ENCODE measurements around the gene CNTNAP2. TPM values are rescaled to one million over a fixed set of nuclear protein-coding genes. Genes with fewer than 3 reads are reported as not detected.

CNTNAP2 gene
- total and polyA plus RNA-seq, 4 donors: 0.14 to 2.3 (median 1.1) TPM

DNA sequence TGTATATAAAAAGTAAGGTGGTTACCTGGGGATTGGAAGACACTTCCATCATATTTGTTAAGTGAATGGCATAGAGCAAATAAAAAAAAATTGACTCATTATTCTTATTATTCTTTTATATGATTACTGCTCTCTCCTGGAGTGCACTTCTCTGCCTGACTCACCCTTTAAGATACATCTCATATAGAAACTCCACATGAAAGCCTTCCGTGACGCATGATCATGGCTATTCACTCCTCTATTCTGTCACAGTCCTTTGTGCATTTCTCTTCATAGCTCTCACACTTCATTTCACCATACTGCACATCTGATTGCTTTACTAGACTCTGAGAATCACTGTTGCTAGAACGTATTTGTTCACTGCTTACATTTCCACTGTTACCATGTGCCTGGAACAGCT lies 597.3 kb downstream of the CNTNAP2 start:
- no peaks in the 10 kb centered on the region for H3K36me3 ChIP-seq (ENCODE audit: control insufficient read depth in 4 of 4, insufficient read depth in 3 of 4, low read depth in 1 of 4, low read length in 3 of 4)
- TF ChIP-seq HNF4A (conservative IDR thresholded peaks at IDR 0.05) (no peak), SP1 (IDR thresholded peaks at IDR 0.05) (no peak), JUND (IDR thresholded peaks at IDR 0.05) (no peak), NR2F2 (IDR thresholded peaks at IDR 0.05) (no peak), HNF4G (IDR thresholded peaks at IDR 0.05) (no peak), RAD21 (IDR thresholded peaks at IDR 0.05) (no peak), FOXA1 (IDR thresholded peaks at IDR 0.05) (no peak), FOXA2 (IDR thresholded peaks at IDR 0.05) (no peak), GABPA (IDR thresholded peaks at IDR 0.05 in 1 of 2, conservative IDR thresholded peaks at IDR 0.05 in 1 of 2) (no peak)
- TF ChIP-seq, protein P1, sequence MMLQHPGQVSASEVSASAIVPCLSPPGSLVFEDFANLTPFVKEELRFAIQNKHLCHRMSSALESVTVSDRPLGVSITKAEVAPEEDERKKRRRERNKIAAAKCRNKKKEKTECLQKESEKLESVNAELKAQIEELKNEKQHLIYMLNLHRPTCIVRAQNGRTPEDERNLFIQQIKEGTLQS (IDR thresholded peaks at IDR 0.05): no peak
- TF ChIP-seq, protein P2, sequence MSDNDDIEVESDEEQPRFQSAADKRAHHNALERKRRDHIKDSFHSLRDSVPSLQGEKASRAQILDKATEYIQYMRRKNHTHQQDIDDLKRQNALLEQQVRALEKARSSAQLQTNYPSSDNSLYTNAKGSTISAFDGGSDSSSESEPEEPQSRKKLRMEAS (IDR thresholded peaks at IDR 0.05): no peak
- TF ChIP-seq, protein P3, sequence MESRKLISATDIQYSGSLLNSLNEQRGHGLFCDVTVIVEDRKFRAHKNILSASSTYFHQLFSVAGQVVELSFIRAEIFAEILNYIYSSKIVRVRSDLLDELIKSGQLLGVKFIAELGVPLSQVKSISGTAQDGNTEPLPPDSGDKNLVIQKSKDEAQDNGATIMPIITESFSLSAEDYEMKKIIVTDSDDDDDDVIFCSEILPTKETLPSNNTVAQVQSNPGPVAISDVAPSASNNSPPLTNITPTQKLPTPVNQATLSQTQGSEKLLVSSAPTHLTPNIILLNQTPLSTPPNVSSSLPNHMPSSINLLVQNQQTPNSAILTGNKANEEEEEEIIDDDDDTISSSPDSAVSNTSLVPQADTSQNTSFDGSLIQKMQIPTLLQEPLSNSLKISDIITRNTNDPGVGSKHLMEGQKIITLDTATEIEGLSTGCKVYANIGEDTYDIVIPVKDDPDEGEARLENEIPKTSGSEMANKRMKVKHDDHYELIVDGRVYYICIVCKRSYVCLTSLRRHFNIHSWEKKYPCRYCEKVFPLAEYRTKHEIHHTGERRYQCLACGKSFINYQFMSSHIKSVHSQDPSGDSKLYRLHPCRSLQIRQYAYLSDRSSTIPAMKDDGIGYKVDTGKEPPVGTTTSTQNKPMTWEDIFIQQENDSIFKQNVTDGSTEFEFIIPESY (IDR thresholded peaks at IDR 0.05): no peak
- TF ChIP-seq, protein P4, sequence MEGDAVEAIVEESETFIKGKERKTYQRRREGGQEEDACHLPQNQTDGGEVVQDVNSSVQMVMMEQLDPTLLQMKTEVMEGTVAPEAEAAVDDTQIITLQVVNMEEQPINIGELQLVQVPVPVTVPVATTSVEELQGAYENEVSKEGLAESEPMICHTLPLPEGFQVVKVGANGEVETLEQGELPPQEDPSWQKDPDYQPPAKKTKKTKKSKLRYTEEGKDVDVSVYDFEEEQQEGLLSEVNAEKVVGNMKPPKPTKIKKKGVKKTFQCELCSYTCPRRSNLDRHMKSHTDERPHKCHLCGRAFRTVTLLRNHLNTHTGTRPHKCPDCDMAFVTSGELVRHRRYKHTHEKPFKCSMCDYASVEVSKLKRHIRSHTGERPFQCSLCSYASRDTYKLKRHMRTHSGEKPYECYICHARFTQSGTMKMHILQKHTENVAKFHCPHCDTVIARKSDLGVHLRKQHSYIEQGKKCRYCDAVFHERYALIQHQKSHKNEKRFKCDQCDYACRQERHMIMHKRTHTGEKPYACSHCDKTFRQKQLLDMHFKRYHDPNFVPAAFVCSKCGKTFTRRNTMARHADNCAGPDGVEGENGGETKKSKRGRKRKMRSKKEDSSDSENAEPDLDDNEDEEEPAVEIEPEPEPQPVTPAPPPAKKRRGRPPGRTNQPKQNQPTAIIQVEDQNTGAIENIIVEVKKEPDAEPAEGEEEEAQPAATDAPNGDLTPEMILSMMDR (IDR thresholded peaks at IDR 0.05; ENCODE audit: low read depth, low read length, missing input control): no peak
- TF ChIP-seq, protein P5, sequence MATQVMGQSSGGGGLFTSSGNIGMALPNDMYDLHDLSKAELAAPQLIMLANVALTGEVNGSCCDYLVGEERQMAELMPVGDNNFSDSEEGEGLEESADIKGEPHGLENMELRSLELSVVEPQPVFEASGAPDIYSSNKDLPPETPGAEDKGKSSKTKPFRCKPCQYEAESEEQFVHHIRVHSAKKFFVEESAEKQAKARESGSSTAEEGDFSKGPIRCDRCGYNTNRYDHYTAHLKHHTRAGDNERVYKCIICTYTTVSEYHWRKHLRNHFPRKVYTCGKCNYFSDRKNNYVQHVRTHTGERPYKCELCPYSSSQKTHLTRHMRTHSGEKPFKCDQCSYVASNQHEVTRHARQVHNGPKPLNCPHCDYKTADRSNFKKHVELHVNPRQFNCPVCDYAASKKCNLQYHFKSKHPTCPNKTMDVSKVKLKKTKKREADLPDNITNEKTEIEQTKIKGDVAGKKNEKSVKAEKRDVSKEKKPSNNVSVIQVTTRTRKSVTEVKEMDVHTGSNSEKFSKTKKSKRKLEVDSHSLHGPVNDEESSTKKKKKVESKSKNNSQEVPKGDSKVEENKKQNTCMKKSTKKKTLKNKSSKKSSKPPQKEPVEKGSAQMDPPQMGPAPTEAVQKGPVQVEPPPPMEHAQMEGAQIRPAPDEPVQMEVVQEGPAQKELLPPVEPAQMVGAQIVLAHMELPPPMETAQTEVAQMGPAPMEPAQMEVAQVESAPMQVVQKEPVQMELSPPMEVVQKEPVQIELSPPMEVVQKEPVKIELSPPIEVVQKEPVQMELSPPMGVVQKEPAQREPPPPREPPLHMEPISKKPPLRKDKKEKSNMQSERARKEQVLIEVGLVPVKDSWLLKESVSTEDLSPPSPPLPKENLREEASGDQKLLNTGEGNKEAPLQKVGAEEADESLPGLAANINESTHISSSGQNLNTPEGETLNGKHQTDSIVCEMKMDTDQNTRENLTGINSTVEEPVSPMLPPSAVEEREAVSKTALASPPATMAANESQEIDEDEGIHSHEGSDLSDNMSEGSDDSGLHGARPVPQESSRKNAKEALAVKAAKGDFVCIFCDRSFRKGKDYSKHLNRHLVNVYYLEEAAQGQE (IDR thresholded peaks at IDR 0.05): no peak
- no peak overlapping the region for H3K27ac ChIP-seq (ENCODE audit: low read depth in 1 of 2, low read length in 2 of 2)
- 83% methylated on average over 3 of the region's 3 CpGs for WGBS
- H3K9me3 ChIP-seq (ENCODE audit: control insufficient read depth in 4 of 4, low read length in 3 of 4): no peaks in the 10 kb centered on the region
- no peaks in the 10 kb centered on the region for H3K27me3 ChIP-seq (ENCODE audit: control insufficient read depth in 4 of 4, insufficient read depth in 4 of 4, low read length in 3 of 4)
- H3K9ac ChIP-seq (ENCODE audit: low read depth in 1 of 2, low read length in 2 of 2): no peak overlapping the region
- DNase-seq (ENCODE audit: low spot score): no peak
- H3K4me1 ChIP-seq (ENCODE audit: control insufficient read depth in 4 of 4, insufficient read depth in 4 of 4, low read length in 3 of 4): no peaks in the 10 kb centered on the region
- no peak overlapping the region for H3K4me3 ChIP-seq (ENCODE audit: low read depth in 1 of 3, low read length in 3 of 3)

DNA sequence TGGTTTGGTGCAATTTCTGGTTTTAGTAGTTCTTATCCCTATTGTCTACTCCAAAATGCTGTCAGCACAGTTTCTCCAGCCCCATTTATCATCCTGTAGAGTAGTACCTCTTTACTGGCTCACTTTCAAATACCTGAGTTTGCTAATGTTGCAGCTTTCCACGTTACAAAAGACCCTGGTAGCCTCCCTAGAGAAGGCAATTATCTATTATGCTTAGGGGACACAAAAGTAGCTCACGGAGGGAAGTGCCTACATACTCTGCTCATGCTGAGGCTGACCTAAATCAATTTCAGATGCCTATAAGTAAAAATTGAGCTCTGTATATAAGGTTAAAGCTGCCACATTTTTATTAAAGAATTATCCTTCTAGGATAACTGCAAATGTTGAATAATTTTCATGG lies 603.6 kb downstream of the CNTNAP2 start:
- Histone ChIP-seq H3K9ac (ENCODE audit: low read depth in 1 of 2, low read length in 2 of 2) (no peak overlapping the region), H3K27me3 (ENCODE audit: control insufficient read depth in 4 of 4, insufficient read depth in 4 of 4, low read length in 3 of 4) (no peaks in the 10 kb centered on the region), H3K4me3 (ENCODE audit: low read depth in 1 of 3, low read length in 3 of 3) (no peak overlapping the region), H3K36me3 (ENCODE audit: control insufficient read depth in 4 of 4, insufficient read depth in 3 of 4, low read depth in 1 of 4, low read length in 3 of 4) (no peaks in the 10 kb centered on the region), H3K27ac (ENCODE audit: low read depth in 1 of 2, low read length in 2 of 2) (no peak overlapping the region), H3K9me3 (ENCODE audit: control insufficient read depth in 4 of 4, low read length in 3 of 4) (no peaks in the 10 kb centered on the region), H3K4me1 (ENCODE audit: control insufficient read depth in 4 of 4, insufficient read depth in 4 of 4, low read length in 3 of 4) (no peaks in the 10 kb centered on the region)
- WGBS: 51% methylated on average over 2 of the region's 2 CpGs
- no peak for DNase-seq (ENCODE audit: low spot score)
- TF ChIP-seq EGR1 (IDR thresholded peaks at IDR 0.05; ENCODE audit: low read depth in 2 of 2): no peak
- no peak for TF ChIP-seq GABPA (IDR thresholded peaks at IDR 0.05 in 1 of 2, conservative IDR thresholded peaks at IDR 0.05 in 1 of 2)
- TF ChIP-seq SP1 (IDR thresholded peaks at IDR 0.05): no peak
- no peak for TF ChIP-seq HNF4G (IDR thresholded peaks at IDR 0.05)
- TF ChIP-seq, protein P5 (IDR thresholded peaks at IDR 0.05): no peak
- TF ChIP-seq HNF4A (conservative IDR thresholded peaks at IDR 0.05): no peak
- TF ChIP-seq NR2F2 (IDR thresholded peaks at IDR 0.05): no peak
- TF ChIP-seq RAD21 (IDR thresholded peaks at IDR 0.05): no peak
- no peak for TF ChIP-seq FOXA2 (IDR thresholded peaks at IDR 0.05)
- TF ChIP-seq, protein P1 (IDR thresholded peaks at IDR 0.05): no peak
- TF ChIP-seq FOXA1 (IDR thresholded peaks at IDR 0.05): no peak
- no peak for TF ChIP-seq RXRA (IDR thresholded peaks at IDR 0.05)
- TF ChIP-seq, protein P4 (IDR thresholded peaks at IDR 0.05; ENCODE audit: low read depth, low read length, missing input control): no peak
- TF ChIP-seq, protein P2 (IDR thresholded peaks at IDR 0.05): no peak
